Keratinocyte (primary cell): ENCODE measurements around the gene PRKN. TPM values are rescaled to one million over a fixed set of nuclear protein-coding genes. Genes with fewer than 3 reads are reported as not detected.

ENCODE experiments used
- DNase-seq: peaks from one replicate; pipeline ENCODE4 v3.0.0-alpha.2; 2011; ENCODE audit warnings: low read depth, missing footprints, low spot score
- FAIRE-seq: peaks from 2 replicates; lab custom pipeline; 2011; peaks lifted over from hg19 to GRCh38; lab: Jason Lieb, UNC
- H2AFZ ChIP-seq: 2 replicates; pipeline ENCODE4 v1.6.0; 2012; ENCODE audit warnings: low read length, control low read depth, inconsistent platforms; ENCODE audit not compliant: control insufficient read depth
- H3K27ac ChIP-seq: 2 replicates; pipeline ENCODE4 v1.5.1; 2011; ENCODE audit warnings: low read length; ENCODE audit not compliant: control insufficient read depth, insufficient read depth
- H3K27me3 ChIP-seq: 3 replicates; pipeline ENCODE4 v1.6.0; 2011; ENCODE audit warnings: low read length; ENCODE audit not compliant: control insufficient read depth, insufficient read depth; ENCODE audit errors: extremely low read depth
- H3K36me3 ChIP-seq, 2 experiments: 2 replicates in 1 of 2; 3 replicates in 1 of 2; pipeline ENCODE4 v1.5.1; 2011; ENCODE audit warnings: low read length in 2 of 2, mild to moderate bottlenecking in 1 of 2; ENCODE audit not compliant: control insufficient read depth in 2 of 2, insufficient read depth in 2 of 2; ENCODE audit errors: extremely low read depth in 1 of 2
- H3K4me1 ChIP-seq: 3 replicates; pipeline ENCODE4 v1.5.1; 2011; ENCODE audit warnings: low read length; ENCODE audit not compliant: control insufficient read depth, insufficient read depth; ENCODE audit errors: extremely low read depth
- H3K4me2 ChIP-seq: 3 replicates; pipeline ENCODE4 v1.6.0; 2011; ENCODE audit warnings: low read depth, low read length; ENCODE audit not compliant: control insufficient read depth, insufficient read depth; ENCODE audit errors: extremely low read depth
- H3K4me3 ChIP-seq, 3 experiments: fragments of 200-600 bp in 1 of 3; sonication (generic) in 1 of 3; 2 replicates in 2 of 3; 3 replicates in 1 of 3; pipeline ENCODE4 v1.5.1; 2011 to 2016; ENCODE audit warnings: low read length in 3 of 3, mild to moderate bottlenecking in 3 of 3, control low read depth in 2 of 3, inconsistent platforms in 1 of 3, low read depth in 1 of 3, mixed read lengths in 1 of 3, mixed run types in 1 of 3, moderate library complexity in 1 of 3; ENCODE audit not compliant: control insufficient read depth in 2 of 3, insufficient read depth in 2 of 3; ENCODE audit errors: extremely low read depth in 1 of 3
- H3K79me2 ChIP-seq: 2 replicates; pipeline ENCODE4 v1.6.0; 2012; ENCODE audit warnings: low read length; ENCODE audit not compliant: control insufficient read depth, insufficient read depth
- H3K9ac ChIP-seq: 3 replicates; pipeline ENCODE4 v1.6.0; 2011; ENCODE audit warnings: low read length; ENCODE audit not compliant: control insufficient read depth, insufficient read depth; ENCODE audit errors: extremely low read depth
- H3K9me1 ChIP-seq: 3 replicates; pipeline ENCODE4 v1.6.0; 2011; ENCODE audit warnings: low read length; ENCODE audit not compliant: control insufficient read depth, insufficient read depth; ENCODE audit errors: extremely low read depth
- H3K9me3 ChIP-seq: 2 replicates; pipeline ENCODE4 v1.5.1; 2012; ENCODE audit warnings: low read depth, low read length; ENCODE audit not compliant: control insufficient read depth
- H4K20me1 ChIP-seq: 3 replicates; pipeline ENCODE4 v1.6.0; 2011; ENCODE audit warnings: low read length; ENCODE audit not compliant: control insufficient read depth, insufficient read depth; ENCODE audit errors: extremely low read depth
- EZH2 ChIP-seq: IDR thresholded peaks from one replicate; pipeline ENCODE4 v1.6.1; 2012; ENCODE audit warnings: inconsistent platforms, mild to moderate bottlenecking, low read length, moderate library complexity
- dilution Hi-C: fragments of 300-500 bp; cut with MboI; formaldehyde crosslinking; loops from one replicate; pipeline ENCODE4 v1.7.0; 2020; ENCODE audit warnings: low sequenced_read_pairs; ENCODE audit not compliant: extremely low pct_ligation_motif_present
- polyA plus RNA-seq, 5 experiments: library from polyadenylated mRNA; depleted of rRNA in 3 of 5; stranded (reverse) in 3 of 5; stranded (forward) in 1 of 5; unstranded in 1 of 5; fragments of >200 nt; gene quantifications; 1 replicate in 1 of 5; 2 replicates in 3 of 5; 3 replicates in 1 of 5; pipeline versions ENCODE4 v1.2.1 to v1.2.3, GENCODE V29; 2011 to 2012; ENCODE audit warnings: missing spikeins in 2 of 5, low read depth in 1 of 5, low replicate concordance in 1 of 5
- TF ChIP-seq, protein P1 (sequence below), 3 experiments: IDR thresholded peaks in 1 of 3; conservative IDR thresholded peaks in 1 of 3; optimal IDR thresholded peaks in 1 of 3; 2 replicates in 2 of 3; 3 replicates in 1 of 3; pipeline versions ENCODE3 to v1.5.1; 2011; ENCODE audit warnings: low read length in 3 of 3, mild to moderate bottlenecking in 3 of 3, moderate library complexity in 2 of 3, control low read depth in 1 of 3, inconsistent platforms in 1 of 3; ENCODE audit not compliant: insufficient read depth in 2 of 3; ENCODE audit errors: extremely low read depth in 1 of 3

Gene PRKN
- polyA plus RNA-seq, 1 donor (not counting 4 experiments of a cell fraction or from before 2014, with no cell fraction given) = 0.67 TPM

GRCh38 chr6:162173466-162173865, 554.1 kb downstream of the PRKN start:
- Histone ChIP-seq H3K4me1 (no peaks in the 10 kb centered on the region), H2AFZ (no peak overlapping the region), H3K27me3 (no peaks in the 10 kb centered on the region), H3K4me3 (no peak overlapping the region), H3K9me1 (no peaks in the 10 kb centered on the region), H3K36me3 (no peaks in the 10 kb centered on the region), H4K20me1 (no peaks in the 10 kb centered on the region), H3K4me2 (no peak overlapping the region), H3K79me2 (no peaks in the 10 kb centered on the region), H3K27ac (no peak overlapping the region), H3K9ac (no peak overlapping the region), H3K9me3 (no peaks in the 10 kb centered on the region)
- DNase-seq (no peak), FAIRE-seq (no peak)
- no peak for TF ChIP-seq EZH2
- TF ChIP-seq, protein P1, sequence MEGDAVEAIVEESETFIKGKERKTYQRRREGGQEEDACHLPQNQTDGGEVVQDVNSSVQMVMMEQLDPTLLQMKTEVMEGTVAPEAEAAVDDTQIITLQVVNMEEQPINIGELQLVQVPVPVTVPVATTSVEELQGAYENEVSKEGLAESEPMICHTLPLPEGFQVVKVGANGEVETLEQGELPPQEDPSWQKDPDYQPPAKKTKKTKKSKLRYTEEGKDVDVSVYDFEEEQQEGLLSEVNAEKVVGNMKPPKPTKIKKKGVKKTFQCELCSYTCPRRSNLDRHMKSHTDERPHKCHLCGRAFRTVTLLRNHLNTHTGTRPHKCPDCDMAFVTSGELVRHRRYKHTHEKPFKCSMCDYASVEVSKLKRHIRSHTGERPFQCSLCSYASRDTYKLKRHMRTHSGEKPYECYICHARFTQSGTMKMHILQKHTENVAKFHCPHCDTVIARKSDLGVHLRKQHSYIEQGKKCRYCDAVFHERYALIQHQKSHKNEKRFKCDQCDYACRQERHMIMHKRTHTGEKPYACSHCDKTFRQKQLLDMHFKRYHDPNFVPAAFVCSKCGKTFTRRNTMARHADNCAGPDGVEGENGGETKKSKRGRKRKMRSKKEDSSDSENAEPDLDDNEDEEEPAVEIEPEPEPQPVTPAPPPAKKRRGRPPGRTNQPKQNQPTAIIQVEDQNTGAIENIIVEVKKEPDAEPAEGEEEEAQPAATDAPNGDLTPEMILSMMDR (optimal IDR thresholded peaks at IDR 0.05 in 1 of 3, IDR thresholded peaks at IDR 0.05 in 1 of 3, conservative IDR thresholded peaks at IDR 0.05 in 1 of 3; ENCODE audit: extremely low read depth in 1 of 3, insufficient read depth in 2 of 3, low read length in 3 of 3) = no peak
- dilution Hi-C loops = no loop called here

DNA sequence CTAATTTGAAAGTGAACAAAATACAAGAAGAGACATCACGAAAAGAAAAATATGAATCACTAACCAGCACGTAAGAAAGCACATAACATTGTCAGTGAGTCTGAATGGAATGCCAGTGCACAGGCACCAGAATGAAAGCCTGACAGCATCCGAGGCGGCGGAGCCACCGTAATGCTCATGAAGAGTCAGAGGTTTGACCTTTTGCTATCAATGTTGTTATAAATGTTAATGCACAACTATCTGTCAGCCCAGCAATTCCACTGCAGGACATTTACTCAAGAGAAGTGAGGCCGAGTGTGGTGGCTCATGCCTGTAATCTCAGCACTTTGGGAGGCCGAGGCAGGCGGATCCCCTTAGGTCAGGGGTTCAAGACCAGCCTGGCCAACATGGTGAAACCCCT, 562.1 kb downstream of the PRKN start:
- no peak overlapping the region for H3K27ac ChIP-seq
- H3K4me2 ChIP-seq = no peak overlapping the region
- no peak for DNase-seq
- FAIRE-seq = no peak
- H4K20me1 ChIP-seq = no peaks in the 10 kb centered on the region
- no peaks in the 10 kb centered on the region for H3K27me3 ChIP-seq
- dilution Hi-C loops = no loop called here
- H3K9me3 ChIP-seq = no peaks in the 10 kb centered on the region
- no peak overlapping the region for H3K9ac ChIP-seq
- no peaks in the 10 kb centered on the region for H3K4me1 ChIP-seq
- H2AFZ ChIP-seq = no peak overlapping the region
- TF ChIP-seq, protein P1 (optimal IDR thresholded peaks at IDR 0.05 in 1 of 3, IDR thresholded peaks at IDR 0.05 in 1 of 3, conservative IDR thresholded peaks at IDR 0.05 in 1 of 3; ENCODE audit: extremely low read depth in 1 of 3, insufficient read depth in 2 of 3, low read length in 3 of 3) = no peak
- TF ChIP-seq EZH2 = no peak
- no peaks in the 10 kb centered on the region for H3K9me1 ChIP-seq
- no peaks in the 10 kb centered on the region for H3K36me3 ChIP-seq
- no peaks in the 10 kb centered on the region for H3K79me2 ChIP-seq
- H3K4me3 ChIP-seq = no peak overlapping the region
